Measurements from ENCODE around the gene LAMB1.
"Not testable (repeated sequence)": the region's sequence is repeated elsewhere in the genome, so short reads cannot be mapped to it uniquely, and the experiment has no call there.

LAMB1 gene

GRCh38 chr7:107939573-107940489 is 63.1 kb downstream of the LAMB1 start:
- DNase-seq, result no peak

GRCh38 chr7:107938456-107939250 is 64.3 kb downstream of the LAMB1 start:
- DNase-seq, result no peak

- DNase-seq, result no peak
Observed at GRCh38 chr7:107937531-107937930, 65.4 kb downstream of the LAMB1 start.

- DNase-seq, result no peak
Observed at GRCh38 chr7:107936312-107936711, 66.6 kb downstream of the LAMB1 start.

GRCh38 chr7:107934991-107935770 is 67.8 kb downstream of the LAMB1 start:
- DNase-seq, result no peak

GRCh38 chr7:107933386-107934013 is 69.5 kb downstream of the LAMB1 start:
- DNase-seq, result no peak

GRCh38 chr7:107932805-107933204 is 70.2 kb downstream of the LAMB1 start:
- DNase-seq, result no peak

- DNase-seq, result no peak
Observed at GRCh38 chr7:107931740-107932515, 71.0 kb downstream of the LAMB1 start.

GRCh38 chr7:107926481-107926880 is 76.5 kb downstream of the LAMB1 start:
- DNase-seq, result no peak

GRCh38 chr7:107924841-107925504 is 78.0 kb downstream of the LAMB1 start:
- DNase-seq, result no peak

- no peak for DNase-seq
Observed at GRCh38 chr7:107922886-107923285, 80.1 kb downstream of the LAMB1 start.

GRCh38 chr7:107921826-107922225 is 81.1 kb downstream of the LAMB1 start:
- not testable (repeated sequence) for DNase-seq

- no peak for DNase-seq
Observed at GRCh38 chr7:107920048-107920772, 82.8 kb downstream of the LAMB1 start.

- DNase-seq, result no peak
Observed at GRCh38 chr7:107918948-107919347, 84.0 kb downstream of the LAMB1 start.

GRCh38 chr7:107917763-107918651 is 85.0 kb downstream of the LAMB1 start:
- DNase-seq, result no peak

- no peak for DNase-seq
Observed at GRCh38 chr7:107915541-107915940, 87.4 kb downstream of the LAMB1 start.

- no peak for DNase-seq
Observed at GRCh38 chr7:107914831-107915230, 88.1 kb downstream of the LAMB1 start.

GRCh38 chr7:107913851-107914250 is 89.1 kb downstream of the LAMB1 start:
- DNase-seq, result no peak

GRCh38 chr7:107911981-107912380 is 91.0 kb downstream of the LAMB1 start:
- no peak for DNase-seq

Measured in activated CD4-positive, alpha-beta T cell treated with anti-CD3 and anti-CD28 coated beads, Interleukin-10, Interleukin-2, amounts not matched to agents 100 ng/mL and 50 ng/mL, durations not matched to agents 16 hours and 8 hours (primary cell).